Neuronal stem cell (in vitro differentiated cells): Measurements from ENCODE around the gene LEO1.

Experiments
- DNase-seq: peaks from one replicate; pipeline ENCODE4 v3.0.0-alpha.2; 2013; ENCODE audit warnings: low spot score
- H2AFZ ChIP-seq: one replicate; pipeline ENCODE4 v1.6.1; 2013; ENCODE audit warnings: mild to moderate bottlenecking, low read length, inconsistent platforms
- H2AK5ac ChIP-seq: 2 replicates; pipeline ENCODE4 v1.6.1; 2013; ENCODE audit warnings: low read depth, mild to moderate bottlenecking, inconsistent platforms, low read length, moderate library complexity, mixed read lengths
- H2BK120ac ChIP-seq: 2 replicates; pipeline ENCODE4 v1.6.1; 2013; ENCODE audit warnings: low read depth, mild to moderate bottlenecking, inconsistent platforms, low read length, moderate library complexity, mixed read lengths
- H2BK12ac ChIP-seq: one replicate; pipeline ENCODE4 v1.6.1; 2013; ENCODE audit warnings: low read length, inconsistent platforms
- H2BK15ac ChIP-seq: 2 replicates; pipeline ENCODE4 v1.6.1; 2013; ENCODE audit warnings: mild to moderate bottlenecking, low read length, inconsistent platforms, mixed read lengths
- H2BK5ac ChIP-seq: one replicate; pipeline ENCODE4 v1.6.1; 2013; ENCODE audit warnings: inconsistent platforms, mild to moderate bottlenecking, low read length, moderate library complexity
- H3K14ac ChIP-seq: one replicate; pipeline ENCODE4 v1.6.1; 2013; ENCODE audit warnings: low read length, inconsistent platforms
- H3K18ac ChIP-seq: 2 replicates; pipeline ENCODE4 v1.6.1; 2013; ENCODE audit warnings: low read length, inconsistent platforms
- H3K23ac ChIP-seq: 2 replicates; pipeline ENCODE4 v1.6.1; 2013; ENCODE audit warnings: low read depth, mild to moderate bottlenecking, mixed read lengths, low read length, inconsistent platforms; ENCODE audit not compliant: poor library complexity
- H3K27ac ChIP-seq: replicated peaks from 3 replicates; pipeline ENCODE4 v1.5.1; 2013; ENCODE audit warnings: low read length, inconsistent platforms
- H3K27me3 ChIP-seq, 3 experiments: 2 replicates each; pipeline ENCODE4 v1.6.1; 2013; ENCODE audit warnings: low read length in 3 of 3, mild to moderate bottlenecking in 2 of 3, inconsistent platforms in 1 of 3, low read depth in 1 of 3, mixed read lengths in 1 of 3, moderate library complexity in 1 of 3; ENCODE audit not compliant: control insufficient read depth in 3 of 3, insufficient read depth in 3 of 3
- H3K36me3 ChIP-seq, 2 donors: replicated peaks in 1 of 2; 2 replicates each; pipeline ENCODE4 v1.6.1; 2013; ENCODE audit warnings: low read length in 2 of 2; ENCODE audit not compliant: control insufficient read depth in 2 of 2, insufficient read depth in 2 of 2
- H3K4ac ChIP-seq: 2 replicates; pipeline ENCODE4 v1.6.1; 2013; ENCODE audit warnings: inconsistent platforms, mild to moderate bottlenecking, low read length, moderate library complexity
- H3K4me1 ChIP-seq, 2 donors: 1 replicate in 1 of 2; 2 replicates in 1 of 2; pipeline ENCODE4 v1.6.1; 2013; ENCODE audit warnings: low read length in 2 of 2, low read depth in 1 of 2; ENCODE audit not compliant: control insufficient read depth in 2 of 2, insufficient read depth in 1 of 2
- H3K4me2 ChIP-seq: one replicate; pipeline ENCODE4 v1.6.1; 2013; ENCODE audit warnings: mild to moderate bottlenecking, low read length, inconsistent platforms; ENCODE audit not compliant: insufficient read depth, poor library complexity, severe bottlenecking
- H3K4me3 ChIP-seq, 2 donors: 2 replicates each; pipeline ENCODE4 v1.5.1; 2013; ENCODE audit warnings: low read length in 2 of 2, mild to moderate bottlenecking in 2 of 2, inconsistent platforms in 1 of 2, moderate library complexity in 1 of 2
- H3K79me1 ChIP-seq: one replicate; pipeline ENCODE4 v1.6.1; 2013; ENCODE audit warnings: low read depth, mild to moderate bottlenecking, inconsistent platforms, low read length, moderate library complexity
- H3K9ac ChIP-seq: one replicate; pipeline ENCODE4 v1.6.1; 2013; ENCODE audit warnings: mild to moderate bottlenecking, low read depth, low read length, inconsistent platforms; ENCODE audit not compliant: poor library complexity
- H3K9me3 ChIP-seq, 2 donors: replicated peaks in 1 of 2; 2 replicates each; pipeline versions ENCODE3 to v1.6.1; 2013; ENCODE audit warnings: low read length in 2 of 2, mild to moderate bottlenecking in 2 of 2, inconsistent platforms in 1 of 2, low read depth in 1 of 2, mixed read lengths in 1 of 2, moderate library complexity in 1 of 2; ENCODE audit not compliant: control insufficient read depth in 2 of 2, insufficient read depth in 1 of 2
- H4K8ac ChIP-seq: one replicate; pipeline ENCODE4 v1.6.1; 2013; ENCODE audit warnings: low read depth, mild to moderate bottlenecking, inconsistent platforms, low read length, moderate library complexity
- H4K91ac ChIP-seq: one replicate; pipeline ENCODE4 v1.6.1; 2013; ENCODE audit warnings: low read length, low read depth, mild to moderate bottlenecking, inconsistent platforms; ENCODE audit not compliant: poor library complexity
- WGBS, 2 donors: extraction: QIAGEN DNeasy Blood & Tissue Kit; methylation state at CpG; one replicate each; pipeline ENCODE4 v1.1.7; 2013; ENCODE audit warnings: missing lambda C conversion rate in 2 of 2, mixed read lengths in 1 of 2; ENCODE audit not compliant: insufficient read length in 2 of 2, insufficient replicate concordance in 1 of 2; ENCODE audit errors: extremely low coverage in 2 of 2; 5-methylcytosine and 5-hydroxymethylcytosine counted together

The LEO1 gene

DNA sequence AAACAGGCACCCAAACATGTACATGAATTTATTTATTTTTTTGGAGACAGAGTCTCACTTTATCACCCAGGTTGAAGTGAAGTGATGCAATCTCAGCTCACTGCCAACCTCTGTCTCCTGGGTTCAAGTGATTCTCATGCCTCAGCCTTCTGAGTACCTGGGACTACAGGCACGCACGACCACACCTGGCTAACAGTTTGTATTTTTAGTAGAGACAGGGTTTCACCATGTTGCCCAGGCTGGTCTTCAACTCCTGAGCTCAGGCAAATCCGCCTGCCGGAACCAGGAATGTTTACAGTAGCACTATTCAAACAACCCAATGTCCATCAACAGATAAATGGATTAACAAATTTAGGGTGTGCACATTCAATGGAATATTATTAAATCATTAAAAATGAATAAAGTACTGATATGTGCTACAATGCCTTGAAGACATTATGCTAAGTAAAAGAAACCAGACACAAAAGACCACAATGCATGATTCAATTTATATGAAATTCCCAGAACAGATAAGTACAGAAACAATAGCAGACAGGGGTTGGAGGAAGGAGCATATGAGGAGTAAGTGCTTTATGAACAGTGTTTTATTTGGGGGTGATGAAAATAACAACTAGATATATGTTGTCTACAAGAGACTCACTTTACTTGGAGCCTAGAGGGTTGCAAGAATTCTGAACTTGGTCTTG, 1.3 kb downstream of the LEO1 start:
- no peak overlapping the region for H3K4ac ChIP-seq
- H2BK15ac ChIP-seq = no peak overlapping the region
- no peak overlapping the region for H3K14ac ChIP-seq
- H3K79me1 ChIP-seq = peaks cover 7% of the 10 kb centered on the region
- no peak overlapping the region for H4K8ac ChIP-seq
- peak overlapping the region in 1 of 2 donors; percentile 70 for H3K4me3 ChIP-seq
- no peak overlapping the region for H2AK5ac ChIP-seq
- no peak overlapping the region for H2BK5ac ChIP-seq
- no peak for DNase-seq
- H2AFZ ChIP-seq = no peak overlapping the region
- H3K9ac ChIP-seq = no peak overlapping the region
- H3K4me1 ChIP-seq = no peaks in the 10 kb centered on the region
- no peak overlapping the region for H3K18ac ChIP-seq
- peaks cover 3 to 26% of the 10 kb centered on the region in 2 donors for H3K36me3 ChIP-seq
- H3K23ac ChIP-seq = no peak overlapping the region
- no peak overlapping the region for H2BK120ac ChIP-seq
- no peak overlapping the region for H2BK12ac ChIP-seq
- WGBS, 2 donors = no CpG with 5 or more reads among the region's 4 CpGs
- H3K4me2 ChIP-seq = peak overlapping the region; percentile 51
- no peak overlapping the region for H4K91ac ChIP-seq
- no peak overlapping the region for H3K27ac ChIP-seq
- no peaks in the 10 kb centered on the region for H3K27me3 ChIP-seq
- H3K9me3 ChIP-seq = peaks cover 0 to 10% of the 10 kb centered on the region in 2 donors

GRCh38 chr15:51969728-51970127, 1.9 kb downstream of the LEO1 start:
- H3K27me3 ChIP-seq = no peaks in the 10 kb centered on the region
- H3K4me1 ChIP-seq = no peaks in the 10 kb centered on the region
- no peak overlapping the region for H4K91ac ChIP-seq
- no peak overlapping the region for H2BK15ac ChIP-seq
- H2AFZ ChIP-seq = no peak overlapping the region
- no peak overlapping the region for H3K18ac ChIP-seq
- H3K14ac ChIP-seq = no peak overlapping the region
- no peak overlapping the region for H3K23ac ChIP-seq
- H3K4ac ChIP-seq = no peak overlapping the region
- H3K4me2 ChIP-seq = no peak overlapping the region
- H3K4me3 ChIP-seq = no peak overlapping the region
- H2BK12ac ChIP-seq = no peak overlapping the region
- no peak overlapping the region for H3K9ac ChIP-seq
- H3K9me3 ChIP-seq = peaks cover 0 to 10% of the 10 kb centered on the region in 2 donors
- peaks cover 7% of the 10 kb centered on the region for H3K79me1 ChIP-seq
- H2BK120ac ChIP-seq = no peak overlapping the region
- WGBS, 2 donors = no CpG with 5 or more reads among the region's 4 CpGs
- DNase-seq = no peak
- H2BK5ac ChIP-seq = no peak overlapping the region
- no peak overlapping the region for H4K8ac ChIP-seq
- H3K27ac ChIP-seq = no peak overlapping the region
- no peak overlapping the region for H2AK5ac ChIP-seq
- peaks cover 5 to 32% of the 10 kb centered on the region in 2 donors for H3K36me3 ChIP-seq

DNA sequence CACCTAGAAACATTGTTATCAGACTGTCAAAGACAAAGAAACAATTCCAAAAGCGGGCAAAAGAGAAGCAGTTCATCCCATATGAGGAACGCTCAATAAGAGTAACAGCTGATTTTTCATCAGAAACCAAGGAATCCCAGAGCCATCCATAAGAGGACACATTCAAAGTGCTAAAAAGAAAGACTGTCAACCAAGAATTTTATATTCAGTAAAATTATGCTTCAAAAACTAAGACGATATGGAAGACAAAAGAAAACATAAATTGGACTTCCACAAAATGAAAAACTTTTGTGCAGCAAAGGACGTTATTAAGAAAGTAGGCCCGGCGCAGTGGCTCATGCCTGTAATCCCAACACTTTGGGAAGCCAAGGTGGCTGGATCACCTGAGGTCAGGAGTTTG, 4.0 kb downstream of the LEO1 start:
- H3K18ac ChIP-seq = no peak overlapping the region
- H3K79me1 ChIP-seq = peaks cover 5% of the 10 kb centered on the region
- H2BK5ac ChIP-seq = no peak overlapping the region
- H2BK12ac ChIP-seq = no peak overlapping the region
- H3K14ac ChIP-seq = no peak overlapping the region
- no CpG with 5 or more reads among the region's 6 CpGs for WGBS, 2 donors
- peaks cover 0 to 10% of the 10 kb centered on the region in 2 donors for H3K9me3 ChIP-seq
- no peak overlapping the region for H4K8ac ChIP-seq
- H3K23ac ChIP-seq = no peak overlapping the region
- H2AK5ac ChIP-seq = no peak overlapping the region
- H2AFZ ChIP-seq = no peak overlapping the region
- no peak overlapping the region for H3K4me2 ChIP-seq
- H2BK120ac ChIP-seq = no peak overlapping the region
- peaks cover 5 to 31% of the 10 kb centered on the region in 2 donors for H3K36me3 ChIP-seq
- no peaks in the 10 kb centered on the region for H3K27me3 ChIP-seq
- no peak overlapping the region for H3K4ac ChIP-seq
- H4K91ac ChIP-seq = no peak overlapping the region
- no peak overlapping the region for H2BK15ac ChIP-seq
- no peak overlapping the region for H3K4me3 ChIP-seq
- no peak overlapping the region for H3K9ac ChIP-seq
- no peak for DNase-seq
- H3K27ac ChIP-seq = no peak overlapping the region
- no peaks in the 10 kb centered on the region for H3K4me1 ChIP-seq

DNA sequence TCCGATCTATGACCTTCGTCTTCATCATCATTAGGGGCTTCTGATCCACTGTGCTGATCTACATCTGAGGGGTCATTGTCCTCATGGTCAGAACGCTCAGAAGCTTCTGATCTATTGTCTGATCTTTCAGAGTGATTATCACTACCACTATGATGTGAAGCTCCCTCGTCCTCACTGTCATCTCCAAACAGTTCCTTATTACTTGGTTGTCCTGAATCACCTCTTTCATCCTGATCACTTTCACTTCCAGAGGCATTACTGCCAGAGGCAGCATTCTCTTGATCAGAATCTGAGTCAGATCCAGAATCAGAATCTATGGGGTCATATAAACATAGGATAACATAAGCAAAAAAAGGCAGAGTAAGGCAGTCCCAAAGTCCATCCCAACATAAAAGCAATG, 5.4 kb downstream of the LEO1 start:
- H2BK120ac ChIP-seq = no peak overlapping the region
- H2AFZ ChIP-seq = no peak overlapping the region
- DNase-seq = no peak
- no peak overlapping the region for H3K23ac ChIP-seq
- H2BK15ac ChIP-seq = no peak overlapping the region
- H4K91ac ChIP-seq = no peak overlapping the region
- no peak overlapping the region for H3K14ac ChIP-seq
- H3K4me1 ChIP-seq = no peaks in the 10 kb centered on the region
- H2BK12ac ChIP-seq = no peak overlapping the region
- H3K4me2 ChIP-seq = no peak overlapping the region
- H3K4me3 ChIP-seq = no peak overlapping the region
- H3K9me3 ChIP-seq = peaks cover 0 to 10% of the 10 kb centered on the region in 2 donors
- H3K79me1 ChIP-seq = peaks cover 5% of the 10 kb centered on the region
- no peak overlapping the region for H2BK5ac ChIP-seq
- no peak overlapping the region for H2AK5ac ChIP-seq
- no peak overlapping the region for H3K4ac ChIP-seq
- H3K36me3 ChIP-seq = peaks cover 10 to 45% of the 10 kb centered on the region in 2 donors
- WGBS, 2 donors = no CpG with 5 or more reads among the region's 4 CpGs
- no peak overlapping the region for H3K9ac ChIP-seq
- H3K18ac ChIP-seq = no peak overlapping the region
- H3K27ac ChIP-seq = no peak overlapping the region
- no peaks in the 10 kb centered on the region for H3K27me3 ChIP-seq
- H4K8ac ChIP-seq = no peak overlapping the region
